SHP77 treated with DMSO at 0.1 percent for 48 hours (cell line): ENCODE data around the gene CACNA1E.

ENCODE experiments used
- DNase-seq: peaks from one replicate; lab custom pipeline; 2025; lab: John Stamatoyannopoulos, UW

The CACNA1E gene

GRCh38 chr1:181637998-181638397 is 154.7 kb downstream of the CACNA1E start:
- no peak for DNase-seq

DNA sequence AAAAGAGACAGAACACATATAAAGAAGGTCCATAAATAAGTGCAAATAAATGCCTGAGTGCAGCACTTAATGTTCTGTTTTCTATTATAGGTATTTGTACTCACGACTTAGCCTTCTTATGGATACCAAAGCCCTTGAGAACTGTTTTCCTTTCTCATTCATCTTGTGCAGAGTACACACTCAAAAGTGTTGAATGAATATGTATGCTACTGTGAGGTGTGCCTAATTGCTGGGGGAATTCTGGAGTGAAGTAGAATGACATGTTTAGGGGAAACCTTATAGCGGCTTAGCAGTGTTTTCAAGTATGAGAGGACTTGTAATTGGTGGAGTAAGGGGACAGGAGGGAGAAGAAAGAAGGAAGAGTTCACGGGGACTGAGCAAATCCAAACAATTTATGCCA is 157.6 kb downstream of the CACNA1E start:
- DNase-seq: no peak

- no peak for DNase-seq
These were observed 160.3 kb downstream of the CACNA1E start for GRCh38 chr1:181643631-181644030.

DNA sequence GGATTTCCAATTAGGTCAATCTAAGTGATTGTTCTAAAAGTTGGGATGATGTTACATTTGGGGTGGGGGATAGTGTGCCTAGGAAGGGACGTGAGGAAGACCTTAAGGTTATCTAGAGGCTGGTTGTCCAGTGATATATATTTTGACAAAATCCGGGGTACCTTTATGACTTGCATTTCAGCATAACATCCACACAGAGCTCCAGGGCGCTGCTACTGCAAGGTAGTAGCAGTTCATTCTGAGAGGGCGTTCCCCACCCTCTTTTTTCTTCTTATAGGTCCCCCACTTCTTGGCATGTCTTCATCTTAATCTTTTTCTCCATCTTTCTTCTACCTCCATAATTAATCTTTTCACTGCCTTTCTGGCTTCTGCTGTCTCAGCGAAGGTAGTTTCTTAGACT is 161.9 kb downstream of the CACNA1E start:
- DNase-seq: no peak

GRCh38 chr1:181646710-181647109 is 163.4 kb downstream of the CACNA1E start:
- no peak for DNase-seq

DNA sequence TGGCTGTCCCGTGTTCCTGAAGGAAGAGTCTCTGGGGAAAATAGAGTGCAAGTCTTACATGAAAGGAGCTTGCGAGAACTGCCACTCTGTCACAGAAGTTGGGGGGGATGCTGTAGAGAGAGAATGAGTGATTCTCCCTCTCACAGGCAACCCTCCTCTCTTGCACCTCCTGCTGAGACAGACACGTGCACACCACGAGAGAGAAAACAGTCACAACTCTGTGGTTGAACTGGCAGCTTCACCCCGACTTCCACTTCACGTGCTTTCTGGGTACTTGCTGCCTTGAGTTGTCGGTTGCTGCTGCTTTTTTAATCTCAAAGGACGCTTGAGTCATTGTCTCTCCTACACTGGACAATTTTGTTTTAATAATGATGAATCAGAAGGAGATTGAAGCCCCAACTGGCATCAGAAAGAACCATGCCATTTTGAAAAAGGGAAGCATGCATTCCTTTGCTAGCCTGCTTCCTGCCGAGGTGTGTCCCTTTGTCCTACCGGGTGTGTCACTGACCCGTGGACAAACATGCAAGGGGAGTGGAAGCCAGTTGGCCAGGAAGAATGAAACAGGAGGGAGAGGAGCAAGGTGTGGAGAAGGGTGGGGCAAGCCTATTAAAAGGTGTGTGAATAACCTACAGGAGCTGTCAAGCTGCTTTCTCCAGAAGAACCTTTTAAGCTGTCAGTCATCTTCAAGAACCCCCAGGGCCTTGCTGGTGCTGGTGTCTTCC is 164.2 kb downstream of the CACNA1E start:
- DNase-seq: no peak

GRCh38 chr1:181651276-181651675 is 168.0 kb downstream of the CACNA1E start:
- no peak for DNase-seq

DNA sequence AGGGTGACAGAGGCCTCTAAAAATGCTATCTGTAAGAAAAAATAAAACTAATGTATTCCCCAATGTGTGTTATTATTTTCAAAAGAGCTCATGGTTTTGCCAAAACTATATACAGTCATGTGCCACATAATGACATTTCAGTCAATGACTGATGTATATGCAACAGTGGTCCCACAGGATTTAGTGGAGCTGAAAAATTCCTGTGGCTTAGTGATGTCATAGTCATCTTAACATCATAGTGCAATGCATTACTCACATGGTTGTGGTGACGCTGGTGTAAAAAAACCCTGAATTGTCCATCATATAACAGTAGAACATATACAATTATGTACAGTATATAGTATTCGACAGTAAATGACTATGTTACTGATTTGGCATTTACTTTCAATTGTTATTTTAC is 172.4 kb downstream of the CACNA1E start:
- DNase-seq: no peak

- DNase-seq: no peak
These were observed 173.2 kb downstream of the CACNA1E start for GRCh38 chr1:181656491-181656890.

- no peak for DNase-seq
These were observed 175.3 kb downstream of the CACNA1E start for GRCh38 chr1:181658581-181658980.

DNA sequence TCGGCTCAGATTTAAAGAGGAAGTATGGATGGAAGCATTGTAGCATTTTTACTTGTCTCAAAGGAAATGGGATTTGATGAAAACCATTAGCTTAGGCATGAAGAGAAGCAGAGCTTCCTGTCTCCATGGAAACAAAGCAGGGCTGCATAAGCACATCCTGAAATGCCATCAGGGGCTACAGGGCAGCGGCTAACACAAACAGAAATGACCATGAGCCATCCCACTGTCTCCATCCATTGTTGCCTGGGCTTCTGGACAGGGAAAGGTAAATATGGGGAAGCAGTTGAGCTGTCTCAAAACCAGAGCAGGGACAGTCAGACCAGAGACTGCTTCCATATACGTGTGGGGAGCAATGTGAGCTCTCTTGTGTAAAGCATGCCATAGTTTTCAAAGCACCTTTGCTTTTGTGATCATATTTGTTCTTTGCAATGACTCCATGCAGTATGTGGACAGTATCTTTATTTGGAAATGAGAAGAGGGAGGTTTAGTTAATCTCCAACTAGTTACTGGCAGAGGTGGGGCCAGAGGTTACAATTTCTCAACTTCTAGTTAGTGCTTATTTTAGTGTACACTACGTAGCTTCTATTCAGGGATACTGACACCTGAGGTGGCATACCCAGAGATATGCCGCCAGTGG is 176.1 kb downstream of the CACNA1E start:
- no peak for DNase-seq

- no peak for DNase-seq
These were observed 177.3 kb downstream of the CACNA1E start for GRCh38 chr1:181660621-181661020.

DNA sequence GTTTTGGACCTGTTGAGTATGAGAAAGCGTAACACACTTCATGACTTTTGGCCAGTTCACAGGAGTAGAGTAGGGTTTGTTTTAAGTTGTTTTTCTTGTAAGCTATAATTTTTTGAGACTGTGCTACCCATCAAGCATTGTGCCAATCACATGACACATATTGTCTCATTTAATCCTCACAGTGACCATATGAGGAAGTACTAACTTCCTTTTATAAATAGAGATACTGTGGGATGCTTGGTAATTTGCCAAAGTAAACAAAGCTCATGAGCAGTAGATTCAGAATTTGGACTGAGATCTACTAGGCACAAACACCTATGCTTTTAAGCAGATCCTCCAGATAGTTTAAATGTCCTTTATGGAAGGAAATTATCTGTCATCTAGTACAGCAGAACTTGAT is 178.3 kb downstream of the CACNA1E start:
- DNase-seq: no peak

GRCh38 chr1:181662606-181663005 is 179.3 kb downstream of the CACNA1E start:
- no peak for DNase-seq

DNA sequence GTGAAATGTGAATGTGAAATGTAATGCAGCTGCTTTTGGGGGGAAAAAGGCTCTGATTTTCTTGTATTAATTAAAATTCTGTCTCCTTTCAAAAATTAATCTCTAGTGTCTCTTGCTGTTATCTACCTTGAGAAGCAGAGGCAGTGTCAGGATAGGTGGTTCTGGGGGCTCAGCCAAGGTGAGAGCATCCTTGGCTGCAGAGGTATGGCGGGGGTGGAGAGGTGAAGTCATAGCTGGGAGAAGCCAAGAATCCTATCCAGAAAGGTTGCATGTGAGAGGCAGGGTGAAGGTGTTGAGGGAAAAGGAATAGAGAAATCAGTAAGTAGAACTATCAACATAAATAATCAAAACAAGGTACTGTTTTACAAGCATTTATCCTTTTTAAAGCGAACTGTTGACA is 181.2 kb downstream of the CACNA1E start:
- DNase-seq: no peak

DNA sequence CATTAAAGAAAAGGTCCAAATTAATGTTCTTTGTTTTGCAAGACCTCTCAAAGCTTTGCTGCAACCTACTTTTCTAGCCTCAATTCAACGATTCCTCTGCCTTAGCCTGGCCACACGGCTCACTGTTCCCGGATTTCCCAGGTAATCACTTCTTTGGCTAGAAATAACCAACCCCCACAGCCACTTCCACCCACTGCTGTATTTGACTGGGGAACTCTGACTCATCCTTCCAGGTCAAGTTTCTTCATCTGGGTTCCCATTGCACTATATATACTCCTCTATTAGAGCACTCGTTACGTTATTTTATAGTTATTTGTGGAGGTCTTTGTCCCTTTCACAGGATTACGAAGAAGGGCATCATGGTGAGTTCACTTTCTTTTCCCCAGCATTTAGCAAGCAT is 185.9 kb downstream of the CACNA1E start:
- no peak for DNase-seq

DNA sequence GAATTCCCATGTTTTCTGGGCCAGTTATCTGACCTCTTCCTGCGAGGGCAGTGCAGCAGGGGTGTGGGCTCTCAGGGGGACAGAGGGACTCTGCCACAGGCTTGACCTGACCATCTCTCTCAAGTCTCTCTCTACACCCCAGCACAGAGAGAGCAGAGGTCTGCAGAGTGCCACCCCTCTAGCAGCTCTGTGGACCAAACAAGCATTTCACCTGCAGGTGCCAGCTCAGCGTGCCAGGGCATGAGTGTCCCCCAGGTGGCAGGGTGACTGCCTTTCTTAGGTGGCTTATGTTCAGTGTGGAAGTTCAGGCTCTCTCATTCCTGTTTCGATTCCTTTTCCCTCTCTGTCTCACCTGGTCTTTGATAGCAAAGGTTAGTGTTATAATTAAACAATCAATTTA is 191.3 kb downstream of the CACNA1E start:
- DNase-seq: no peak

DNA sequence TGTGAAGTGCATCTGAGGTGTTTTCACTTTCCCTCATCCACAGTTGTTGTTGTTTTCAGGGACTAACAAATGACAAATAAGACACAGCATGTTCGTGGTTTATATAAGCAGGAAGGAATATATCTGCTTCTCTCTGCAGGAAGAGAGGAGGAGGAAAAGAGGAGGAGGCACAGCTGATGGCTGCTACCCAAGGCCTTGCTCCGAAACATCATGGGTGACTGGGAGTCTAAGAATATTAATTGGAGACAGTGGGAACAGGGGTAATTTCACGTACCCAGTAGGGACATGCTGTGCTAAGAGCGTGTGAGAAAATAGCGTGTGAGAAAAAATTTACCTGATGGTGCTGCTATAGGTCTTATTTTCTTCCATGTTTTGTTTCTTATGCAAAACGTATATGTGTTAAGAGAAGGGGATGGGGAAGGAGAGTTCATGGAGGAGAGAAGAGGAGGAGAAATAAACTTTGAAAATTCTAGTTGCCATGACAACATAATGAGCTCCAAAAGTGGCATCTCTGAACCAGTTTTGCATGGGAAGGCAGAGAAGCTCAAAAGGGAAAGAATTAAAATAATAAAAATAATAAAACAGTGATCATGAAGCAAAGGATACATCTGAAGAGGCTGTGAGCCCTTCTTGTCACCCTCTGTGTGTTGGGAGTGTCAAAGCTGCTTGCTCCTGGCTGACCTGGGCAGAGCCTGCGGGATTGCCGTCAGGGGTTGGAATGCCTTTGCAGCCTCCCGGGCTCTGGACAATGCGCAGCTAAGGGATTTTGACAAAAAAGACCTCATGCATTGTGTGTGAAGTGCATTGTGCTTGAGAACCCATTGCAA is 192.0 kb downstream of the CACNA1E start:
- DNase-seq: no peak

DNA sequence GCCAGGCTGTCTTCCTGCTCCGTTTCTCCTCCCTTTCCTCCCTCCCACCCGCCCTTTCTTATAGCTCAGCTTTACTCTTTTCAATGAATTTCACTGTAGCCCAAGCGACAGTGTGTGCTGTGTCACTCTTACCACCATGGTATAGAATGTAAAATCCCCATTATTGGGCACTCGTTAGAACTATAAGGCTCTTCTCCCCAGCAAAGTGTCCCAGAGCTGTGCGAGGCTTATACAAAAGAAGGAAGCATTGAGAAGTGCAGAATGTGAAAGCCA is 192.5 kb downstream of the CACNA1E start:
- DNase-seq: no peak

DNA sequence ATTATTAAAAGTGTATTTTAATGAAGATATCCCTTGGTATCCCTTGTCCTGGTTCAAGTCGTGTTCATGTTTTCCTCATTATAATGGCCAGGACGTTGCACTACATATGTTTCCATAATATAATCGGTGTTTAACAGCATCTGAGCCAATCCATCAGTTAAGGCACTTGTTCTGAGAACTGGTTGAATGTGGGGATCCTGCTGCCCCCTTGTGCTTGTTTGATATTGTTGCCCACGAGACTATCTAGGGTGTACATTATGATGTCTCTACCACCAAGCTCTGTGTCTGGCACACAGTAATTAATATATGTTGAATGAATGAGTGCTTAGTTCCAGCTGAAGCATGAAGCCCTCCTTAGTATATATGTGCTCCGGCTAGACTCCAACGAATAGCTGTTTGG is 193.0 kb downstream of the CACNA1E start:
- DNase-seq: no peak

DNA sequence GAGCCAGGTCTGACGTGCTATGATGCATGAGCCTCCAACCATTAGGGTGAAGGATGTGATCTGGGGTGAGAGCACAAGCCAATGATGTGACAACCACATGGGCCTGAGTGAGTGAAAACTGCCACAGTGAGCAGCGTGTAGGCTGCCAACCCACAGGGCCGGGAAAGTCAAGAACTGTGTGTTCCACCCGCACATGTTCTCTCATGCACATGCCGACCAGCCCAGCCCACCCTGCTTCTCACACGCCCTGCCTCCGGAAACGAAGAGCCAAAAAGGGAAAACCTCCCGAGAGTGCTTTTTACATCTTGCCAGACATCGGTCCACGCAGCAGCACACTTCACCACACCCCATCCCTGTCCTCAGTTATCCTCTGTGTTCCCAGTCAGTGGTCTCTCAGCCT is 197.0 kb downstream of the CACNA1E start:
- DNase-seq: no peak

GRCh38 chr1:181680871-181681270 is 197.6 kb downstream of the CACNA1E start:
- DNase-seq: no peak

DNA sequence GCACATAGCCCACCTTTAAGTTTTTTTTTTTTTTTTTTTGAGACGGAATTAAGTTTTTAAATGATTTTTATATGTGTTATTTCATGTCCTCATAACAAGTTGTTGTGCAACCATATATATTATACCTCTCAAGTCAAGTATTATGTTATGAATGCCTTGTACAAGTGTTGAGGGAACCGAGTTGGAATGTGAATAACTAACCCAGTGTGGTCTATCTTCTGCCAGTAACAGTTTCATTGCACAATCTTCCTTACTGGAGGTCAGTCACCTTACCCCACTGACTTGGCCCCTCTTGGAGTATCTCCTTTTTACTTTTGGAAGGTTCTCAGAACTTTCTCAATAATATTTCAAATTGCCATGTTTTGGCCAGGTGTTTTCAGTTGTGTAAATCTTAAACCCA is 201.9 kb downstream of the CACNA1E start:
- DNase-seq: no peak
